Gastroesophageal sphincter (tissue), 3 donors: Measurements from ENCODE around the gene MAPK9.
"Not testable (repeated sequence)": the region's sequence is repeated elsewhere in the genome, so short reads cannot be mapped to it uniquely, and the experiment has no call there.

ENCODE experiments used
- CTCF ChIP-seq, 4 experiments: fragments of 200-600 bp in 2 of 4; fragments of 450-650 bp in 2 of 4; sonication (generic) in 1 of 4; IDR thresholded peaks; one replicate each; pipeline ENCODE4 v1.5.1; 2017 to 2019; ENCODE audit warnings: antibody characterized with exemption in 4 of 4, mild to moderate bottlenecking in 2 of 4, moderate library complexity in 2 of 4
- POLR2A ChIP-seq, 2 donors: fragments of 450-650 bp; IDR thresholded peaks; one replicate each; pipeline ENCODE4 v1.6.1; 2017; ENCODE audit warnings: antibody characterized with exemption in 2 of 2, mild to moderate bottlenecking in 2 of 2, moderate library complexity in 1 of 2
- POLR2AphosphoS5 ChIP-seq: sonication (generic); formaldehyde crosslinking; IDR thresholded peaks from one replicate; pipeline ENCODE4 v1.6.1; 2017; ENCODE audit warnings: antibody characterized with exemption

GRCh38 chr5:180299014-180299413 is 7.1 kb upstream of the MAPK9 start:
- TF ChIP-seq POLR2A (IDR thresholded peaks at IDR 0.05); CTCF (IDR thresholded peaks at IDR 0.05); POLR2AphosphoS5: not testable (repeated sequence)
